GM23338 (cell line): ENCODE data around the gene MCU. TPM values are rescaled to one million over a fixed set of nuclear protein-coding genes. Genes with fewer than 3 reads are reported as not detected.

Experiments used
- ATAC-seq: fragments of 200-7000 bp; cut with Tn5 transposase; 3 replicates; pipeline ENCODE4 v1.9.1; 2020
- DNase-seq: peaks from one replicate; pipeline ENCODE4 v3.0.0-alpha.2; 2015; ENCODE audit warnings: low spot score
- H2AFZ ChIP-seq: fragments of 200-600 bp; sonication (generic); 2 replicates; pipeline ENCODE4 v1.8.0; 2016; ENCODE audit warnings: antibody characterized with exemption, mild to moderate bottlenecking, moderate library complexity
- H3F3A ChIP-seq: fragments of 200-600 bp; sonication (generic); replicated peaks from 2 replicates; pipeline ENCODE4 v1.8.0; 2017; ENCODE audit warnings: antibody characterized with exemption, mixed run types, low read depth
- H3K27ac ChIP-seq: fragments of 200-600 bp; sonication (generic); 2 replicates; pipeline ENCODE4 v1.6.1; 2016; ENCODE audit warnings: low read depth
- H3K27me3 ChIP-seq: fragments of 200-600 bp; sonication (generic); 2 replicates; pipeline ENCODE4 v1.8.0; 2016; ENCODE audit warnings: mild to moderate bottlenecking, mixed run types, moderate library complexity; ENCODE audit not compliant: insufficient read depth
- H3K36me3 ChIP-seq: fragments of 200-600 bp; sonication (generic); 2 replicates; pipeline ENCODE4 v1.8.0; 2016; ENCODE audit warnings: mild to moderate bottlenecking; ENCODE audit not compliant: insufficient read depth
- H3K4me1 ChIP-seq: fragments of 200-600 bp; sonication (generic); 2 replicates; pipeline ENCODE4 v1.8.0; 2016; ENCODE audit warnings: mild to moderate bottlenecking, moderate library complexity; ENCODE audit not compliant: insufficient read depth
- H3K4me2 ChIP-seq: fragments of 200-600 bp; sonication (generic); 2 replicates; pipeline ENCODE4 v1.7.1; 2017; ENCODE audit warnings: mixed run types
- H3K4me3 ChIP-seq: fragments of 200-600 bp; sonication (generic); 2 replicates; pipeline ENCODE4 v1.6.1; 2016; ENCODE audit warnings: mixed run types
- H3K79me2 ChIP-seq: fragments of 200-600 bp; sonication (generic); replicated peaks from 2 replicates; pipeline ENCODE4 v1.8.0; 2017; ENCODE audit warnings: mild to moderate bottlenecking; ENCODE audit not compliant: insufficient read depth
- H3K9me2 ChIP-seq: fragments of 200-600 bp; sonication (generic); 2 replicates; pipeline ENCODE4 v1.8.0; 2017; ENCODE audit not compliant: insufficient read depth
- H4K20me1 ChIP-seq: fragments of 200-600 bp; sonication (generic); replicated peaks from 2 replicates; pipeline ENCODE4 v1.8.0; 2017; ENCODE audit warnings: mild to moderate bottlenecking; ENCODE audit not compliant: insufficient read depth
- H3K27ac Mint-ChIP-seq: 2 replicates; pipeline ENCODE4 v1.8.0; 2020; ENCODE audit warnings: inconsistent platforms, mild to moderate bottlenecking, moderate library complexity, mixed read lengths
- H3K27me3 Mint-ChIP-seq: 3 replicates; pipeline ENCODE4 v1.8.0; 2022; ENCODE audit warnings: low read depth, mild to moderate bottlenecking, moderate library complexity, mixed read lengths, inconsistent platforms; ENCODE audit not compliant: insufficient read depth, poor library complexity
- H3K36me3 Mint-ChIP-seq: 3 replicates; pipeline ENCODE4 v1.8.0; 2021; ENCODE audit warnings: low read depth, mild to moderate bottlenecking, inconsistent platforms, moderate library complexity, mixed read lengths
- H3K4me1 Mint-ChIP-seq: 3 replicates; pipeline ENCODE4 v1.8.0; 2020; ENCODE audit warnings: mild to moderate bottlenecking, inconsistent platforms, mixed read lengths
- H3K4me3 Mint-ChIP-seq: 3 replicates; pipeline ENCODE4 v1.8.0; 2021; ENCODE audit warnings: moderate library complexity, mild to moderate bottlenecking, inconsistent platforms, mixed read lengths
- H3K9me3 Mint-ChIP-seq: 3 replicates; pipeline ENCODE4 v1.8.0; 2020; ENCODE audit warnings: moderate library complexity, mild to moderate bottlenecking, inconsistent platforms, mixed read lengths
- EZH2 ChIP-seq: fragments of 200-600 bp; sonication (generic); IDR thresholded peaks from one replicate; pipeline ENCODE4 v1.8.0; 2017; ENCODE audit warnings: antibody characterized with exemption, mild to moderate bottlenecking, low read depth; ENCODE audit not compliant: unreplicated experiment
- EZH2phosphoT487 ChIP-seq: fragments of 200-600 bp; sonication (generic); IDR thresholded peaks from one replicate; pipeline ENCODE4 v1.8.1; 2018; ENCODE audit warnings: antibody characterized with exemption; ENCODE audit not compliant: unreplicated experiment
- JUNB ChIP-seq: IDR thresholded peaks from one replicate; pipeline ENCODE4 v1.6.1; 2016; ENCODE audit warnings: antibody characterized with exemption; ENCODE audit not compliant: unreplicated experiment
- POLR2AphosphoS5 ChIP-seq: IDR thresholded peaks from 2 replicates; pipeline ENCODE4 v1.6.1; 2016; ENCODE audit warnings: antibody characterized with exemption, low read depth
- ZNF114 ChIP-seq: fragments of 250-450 bp; sonication (Bioruptor Pico); IDR thresholded peaks from 2 replicates; pipeline ENCODE4 v1.5.0; 2020; ENCODE audit warnings: mild to moderate bottlenecking, moderate library complexity
- polyA plus RNA-seq: library from polyadenylated mRNA; unstranded; fragments of >200 nt; fragmentation: Nextera tagmentation; extraction: Ambion mirVana; gene quantifications from 2 replicates; pipeline ENCODE4 v1.2.1, GENCODE V29; 2016
- total RNA-seq: library from RNA; depleted of rRNA; stranded (reverse); fragments of >200 nt; shearing (Covaris generic); gene quantifications from 2 replicates; pipeline ENCODE4 v1.2.3, GENCODE V29; 2014
- TF ChIP-seq, protein P1 (sequence below), 2 experiments: fragments of 200-600 bp in 1 of 2; sonication (generic) in 1 of 2; conservative IDR thresholded peaks; 2 replicates each; pipeline versions ENCODE4 v1.5.1 to v1.6.1; 2016 to 2017; ENCODE audit warnings: antibody characterized with exemption in 2 of 2, low read depth in 2 of 2, mild to moderate bottlenecking in 2 of 2, moderate library complexity in 1 of 2
- TF ChIP-seq, protein P2 (sequence below): IDR thresholded peaks from 2 replicates; pipeline ENCODE4 v1.6.1; 2016; ENCODE audit warnings: antibody characterized with exemption
- TF ChIP-seq, protein P3 (sequence below): fragments of 250-450 bp; sonication (Bioruptor Pico); IDR thresholded peaks from 2 replicates; pipeline ENCODE4 v1.5.0; 2020; ENCODE audit warnings: mild to moderate bottlenecking, moderate library complexity

Gene MCU
- total and polyA plus RNA-seq, 2 experiments from 2014 or later: 41.8 to 68.2 TPM

DNA sequence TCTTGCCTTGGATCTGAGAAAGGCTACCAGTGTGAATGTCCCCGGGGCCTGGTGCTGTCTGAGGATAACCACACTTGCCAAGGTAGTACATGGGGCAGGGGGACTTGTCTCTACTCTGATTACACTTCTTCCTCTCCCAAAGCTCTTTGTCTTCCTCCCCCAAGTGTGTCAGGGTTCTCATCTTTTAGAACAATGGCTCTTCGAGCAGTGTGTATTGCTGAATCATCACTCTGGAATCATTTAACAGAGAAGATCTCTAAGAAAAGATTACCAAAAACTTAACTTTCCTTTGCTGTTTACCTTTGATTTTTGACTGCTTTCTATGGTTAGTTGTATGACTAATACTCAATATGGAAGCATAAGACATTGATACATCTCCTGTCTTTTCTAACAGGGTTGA lies 219.8 kb downstream of the MCU start:
- H3K9me2 ChIP-seq: peaks cover 6% of the 10 kb centered on the region; the same call in 1 of the 2 replicates
- DNase-seq: no peak
- Mint-ChIP-seq H3K36me3 (no peaks in the 10 kb centered on the region), H3K4me3 (no peak overlapping the region), H3K27ac (no peak overlapping the region), H3K9me3 (no peaks in the 10 kb centered on the region), H3K27me3 (peaks cover 5% of the 10 kb centered on the region), H3K4me1 (peaks cover 8% of the 10 kb centered on the region)
- TF ChIP-seq EZH2phosphoT487: no peak
- TF ChIP-seq, protein P1, sequence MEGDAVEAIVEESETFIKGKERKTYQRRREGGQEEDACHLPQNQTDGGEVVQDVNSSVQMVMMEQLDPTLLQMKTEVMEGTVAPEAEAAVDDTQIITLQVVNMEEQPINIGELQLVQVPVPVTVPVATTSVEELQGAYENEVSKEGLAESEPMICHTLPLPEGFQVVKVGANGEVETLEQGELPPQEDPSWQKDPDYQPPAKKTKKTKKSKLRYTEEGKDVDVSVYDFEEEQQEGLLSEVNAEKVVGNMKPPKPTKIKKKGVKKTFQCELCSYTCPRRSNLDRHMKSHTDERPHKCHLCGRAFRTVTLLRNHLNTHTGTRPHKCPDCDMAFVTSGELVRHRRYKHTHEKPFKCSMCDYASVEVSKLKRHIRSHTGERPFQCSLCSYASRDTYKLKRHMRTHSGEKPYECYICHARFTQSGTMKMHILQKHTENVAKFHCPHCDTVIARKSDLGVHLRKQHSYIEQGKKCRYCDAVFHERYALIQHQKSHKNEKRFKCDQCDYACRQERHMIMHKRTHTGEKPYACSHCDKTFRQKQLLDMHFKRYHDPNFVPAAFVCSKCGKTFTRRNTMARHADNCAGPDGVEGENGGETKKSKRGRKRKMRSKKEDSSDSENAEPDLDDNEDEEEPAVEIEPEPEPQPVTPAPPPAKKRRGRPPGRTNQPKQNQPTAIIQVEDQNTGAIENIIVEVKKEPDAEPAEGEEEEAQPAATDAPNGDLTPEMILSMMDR (conservative IDR thresholded peaks at IDR 0.05; ENCODE audit: low read depth in 2 of 2): no peak
- H3K79me2 ChIP-seq: no peaks in the 10 kb centered on the region
- no peaks in the 10 kb centered on the region for H3K27me3 ChIP-seq
- H4K20me1 ChIP-seq: no peaks in the 10 kb centered on the region
- no peak overlapping the region for H3K4me3 ChIP-seq
- peak overlapping the region; percentile 85 for H2AFZ ChIP-seq
- H3F3A ChIP-seq: no peaks in the 10 kb centered on the region
- H3K27ac ChIP-seq: no peak overlapping the region
- H3K4me1 ChIP-seq: no peaks in the 10 kb centered on the region
- no peak overlapping the region for H3K4me2 ChIP-seq
- ATAC-seq: no peak
- no peaks in the 10 kb centered on the region for H3K36me3 ChIP-seq

DNA sequence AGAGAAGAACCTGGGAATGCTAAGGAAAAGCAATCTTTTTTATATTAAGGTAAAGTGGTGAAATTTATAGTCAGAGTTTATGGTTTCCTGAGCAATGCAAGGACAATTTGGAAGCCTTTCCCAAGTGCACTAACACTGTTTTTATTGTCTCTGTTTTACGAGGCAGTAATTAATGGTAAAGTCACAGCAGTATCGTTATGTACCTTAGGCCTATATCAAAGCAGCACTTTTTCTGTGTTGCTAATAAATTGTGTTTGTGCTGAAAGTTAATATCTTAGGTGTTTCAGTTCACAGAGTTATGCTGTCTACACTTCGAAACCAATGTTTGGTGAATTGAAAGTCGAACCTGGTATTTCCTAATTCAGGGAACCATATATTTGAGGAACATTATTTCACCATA lies 220.8 kb downstream of the MCU start:
- H3K4me1 ChIP-seq: no peaks in the 10 kb centered on the region
- no peak overlapping the region for H3K4me2 ChIP-seq
- Mint-ChIP-seq H3K36me3 (no peaks in the 10 kb centered on the region), H3K27ac (no peak overlapping the region), H3K9me3 (no peaks in the 10 kb centered on the region), H3K27me3 (peaks cover 3% of the 10 kb centered on the region), H3K4me1 (peaks cover 7% of the 10 kb centered on the region), H3K4me3 (no peak overlapping the region)
- H2AFZ ChIP-seq: peak overlapping the region; percentile 12
- no peak overlapping the region for H3K4me3 ChIP-seq
- no peak overlapping the region for H3K27ac ChIP-seq
- ATAC-seq (no peak), DNase-seq (no peak)
- H3K27me3 ChIP-seq: no peaks in the 10 kb centered on the region
- H3K9me2 ChIP-seq: peaks cover 6% of the 10 kb centered on the region; the same call in 1 of the 2 replicates
- H4K20me1 ChIP-seq: no peaks in the 10 kb centered on the region
- no peaks in the 10 kb centered on the region for H3K36me3 ChIP-seq
- H3F3A ChIP-seq: no peaks in the 10 kb centered on the region
- no peaks in the 10 kb centered on the region for H3K79me2 ChIP-seq
- no peak for TF ChIP-seq ZNF114 (CRISPR knock-in tag)
- no peak for TF ChIP-seq JUNB
- TF ChIP-seq, protein P2, sequence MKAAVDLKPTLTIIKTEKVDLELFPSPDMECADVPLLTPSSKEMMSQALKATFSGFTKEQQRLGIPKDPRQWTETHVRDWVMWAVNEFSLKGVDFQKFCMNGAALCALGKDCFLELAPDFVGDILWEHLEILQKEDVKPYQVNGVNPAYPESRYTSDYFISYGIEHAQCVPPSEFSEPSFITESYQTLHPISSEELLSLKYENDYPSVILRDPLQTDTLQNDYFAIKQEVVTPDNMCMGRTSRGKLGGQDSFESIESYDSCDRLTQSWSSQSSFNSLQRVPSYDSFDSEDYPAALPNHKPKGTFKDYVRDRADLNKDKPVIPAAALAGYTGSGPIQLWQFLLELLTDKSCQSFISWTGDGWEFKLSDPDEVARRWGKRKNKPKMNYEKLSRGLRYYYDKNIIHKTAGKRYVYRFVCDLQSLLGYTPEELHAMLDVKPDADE: no peak
- no peak for TF ChIP-seq POLR2AphosphoS5
- TF ChIP-seq, protein P3, sequence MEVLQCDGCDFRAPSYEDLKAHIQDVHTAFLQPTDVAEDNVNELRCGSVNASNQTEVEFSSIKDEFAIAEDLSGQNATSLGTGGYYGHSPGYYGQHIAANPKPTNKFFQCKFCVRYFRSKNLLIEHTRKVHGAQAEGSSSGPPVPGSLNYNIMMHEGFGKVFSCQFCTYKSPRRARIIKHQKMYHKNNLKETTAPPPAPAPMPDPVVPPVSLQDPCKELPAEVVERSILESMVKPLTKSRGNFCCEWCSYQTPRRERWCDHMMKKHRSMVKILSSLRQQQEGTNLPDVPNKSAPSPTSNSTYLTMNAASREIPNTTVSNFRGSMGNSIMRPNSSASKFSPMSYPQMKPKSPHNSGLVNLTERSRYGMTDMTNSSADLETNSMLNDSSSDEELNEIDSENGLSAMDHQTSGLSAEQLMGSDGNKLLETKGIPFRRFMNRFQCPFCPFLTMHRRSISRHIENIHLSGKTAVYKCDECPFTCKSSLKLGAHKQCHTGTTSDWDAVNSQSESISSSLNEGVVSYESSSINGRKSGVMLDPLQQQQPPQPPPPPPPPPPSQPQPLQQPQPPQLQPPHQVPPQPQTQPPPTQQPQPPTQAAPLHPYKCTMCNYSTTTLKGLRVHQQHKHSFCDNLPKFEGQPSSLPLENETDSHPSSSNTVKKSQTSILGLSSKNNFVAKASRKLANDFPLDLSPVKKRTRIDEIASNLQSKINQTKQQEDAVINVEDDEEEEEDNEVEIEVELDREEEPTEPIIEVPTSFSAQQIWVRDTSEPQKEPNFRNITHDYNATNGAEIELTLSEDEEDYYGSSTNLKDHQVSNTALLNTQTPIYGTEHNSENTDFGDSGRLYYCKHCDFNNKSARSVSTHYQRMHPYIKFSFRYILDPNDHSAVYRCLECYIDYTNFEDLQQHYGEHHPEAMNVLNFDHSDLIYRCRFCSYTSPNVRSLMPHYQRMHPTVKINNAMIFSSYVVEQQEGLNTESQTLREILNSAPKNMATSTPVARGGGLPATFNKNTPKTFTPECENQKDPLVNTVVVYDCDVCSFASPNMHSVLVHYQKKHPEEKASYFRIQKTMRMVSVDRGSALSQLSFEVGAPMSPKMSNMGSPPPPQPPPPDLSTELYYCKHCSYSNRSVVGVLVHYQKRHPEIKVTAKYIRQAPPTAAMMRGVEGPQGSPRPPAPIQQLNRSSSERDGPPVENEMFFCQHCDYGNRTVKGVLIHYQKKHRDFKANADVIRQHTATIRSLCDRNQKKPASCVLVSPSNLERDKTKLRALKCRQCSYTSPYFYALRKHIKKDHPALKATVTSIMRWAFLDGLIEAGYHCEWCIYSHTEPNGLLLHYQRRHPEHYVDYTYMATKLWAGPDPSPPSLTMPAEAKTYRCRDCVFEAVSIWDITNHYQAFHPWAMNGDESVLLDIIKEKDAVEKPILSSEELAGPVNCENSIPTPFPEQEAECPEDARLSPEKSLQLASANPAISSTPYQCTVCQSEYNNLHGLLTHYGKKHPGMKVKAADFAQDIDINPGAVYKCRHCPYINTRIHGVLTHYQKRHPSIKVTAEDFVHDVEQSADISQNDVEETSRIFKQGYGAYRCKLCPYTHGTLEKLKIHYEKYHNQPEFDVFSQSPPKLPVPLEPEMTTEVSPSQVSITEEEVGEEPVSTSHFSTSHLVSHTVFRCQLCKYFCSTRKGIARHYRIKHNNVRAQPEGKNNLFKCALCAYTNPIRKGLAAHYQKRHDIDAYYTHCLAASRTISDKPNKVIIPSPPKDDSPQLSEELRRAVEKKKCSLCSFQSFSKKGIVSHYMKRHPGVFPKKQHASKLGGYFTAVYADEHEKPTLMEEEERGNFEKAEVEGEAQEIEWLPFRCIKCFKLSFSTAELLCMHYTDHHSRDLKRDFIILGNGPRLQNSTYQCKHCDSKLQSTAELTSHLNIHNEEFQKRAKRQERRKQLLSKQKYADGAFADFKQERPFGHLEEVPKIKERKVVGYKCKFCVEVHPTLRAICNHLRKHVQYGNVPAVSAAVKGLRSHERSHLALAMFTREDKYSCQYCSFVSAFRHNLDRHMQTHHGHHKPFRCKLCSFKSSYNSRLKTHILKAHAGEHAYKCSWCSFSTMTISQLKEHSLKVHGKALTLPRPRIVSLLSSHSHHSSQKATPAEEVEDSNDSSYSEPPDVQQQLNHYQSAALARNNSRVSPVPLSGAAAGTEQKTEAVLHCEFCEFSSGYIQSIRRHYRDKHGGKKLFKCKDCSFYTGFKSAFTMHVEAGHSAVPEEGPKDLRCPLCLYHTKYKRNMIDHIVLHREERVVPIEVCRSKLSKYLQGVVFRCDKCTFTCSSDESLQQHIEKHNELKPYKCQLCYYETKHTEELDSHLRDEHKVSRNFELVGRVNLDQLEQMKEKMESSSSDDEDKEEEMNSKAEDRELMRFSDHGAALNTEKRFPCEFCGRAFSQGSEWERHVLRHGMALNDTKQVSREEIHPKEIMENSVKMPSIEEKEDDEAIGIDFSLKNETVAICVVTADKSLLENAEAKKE: no peak
- no peak for TF ChIP-seq EZH2phosphoT487
- TF ChIP-seq, protein P1 (conservative IDR thresholded peaks at IDR 0.05; ENCODE audit: low read depth in 2 of 2): no peak
- TF ChIP-seq EZH2: no peak
